Naive thymus-derived CD8-positive, alpha-beta T cell (primary cell): ENCODE measurements around the gene DCDC2C. TPM values are rescaled to one million over a fixed set of nuclear protein-coding genes. Genes with fewer than 3 reads are reported as not detected.

Source experiments
- ATAC-seq, 2 donors: fragments of 150-1000 bp; cut with Tn5 transposase in 1 of 2; sonication (Bioruptor Pico), chemical (Tn5 transposase) in 1 of 2; 1 replicate in 1 of 2; 2 replicates in 1 of 2; pipeline ENCODE4 v1.10.0; 2021; ENCODE audit warnings: mild to moderate bottlenecking in 2 of 2, moderate library complexity in 2 of 2
- POLR2A ChIA-PET: fragments of 350-600 bp; sonication (Branson Sonifier 250); formaldehyde crosslinking; loops from one replicate; lab custom pipeline; 2021; ENCODE audit warnings: antibody characterized with exemption; lab: Charles Lee
- DNase-seq, 10 donors: peaks; one replicate each; pipeline versions ENCODE4 v3.0.0 to v3.0.0-alpha.2; 2020 to 2022
- H3K27ac Mint-ChIP-seq, 10 donors: one replicate each; pipeline ENCODE4 v1.8.0; 2020 to 2022; ENCODE audit warnings: mild to moderate bottlenecking in 10 of 10, mixed read lengths in 10 of 10, moderate library complexity in 4 of 10, inconsistent platforms in 1 of 10
- H3K27me3 Mint-ChIP-seq, 5 donors: one replicate each; pipeline ENCODE4 v1.8.0; 2021 to 2022; ENCODE audit warnings: mixed read lengths in 5 of 5
- H3K36me3 Mint-ChIP-seq, 3 donors: one replicate each; pipeline ENCODE4 v1.8.0; 2020 to 2022; ENCODE audit warnings: mixed read lengths in 3 of 3, mild to moderate bottlenecking in 2 of 3, inconsistent platforms in 1 of 3
- H3K4me1 Mint-ChIP-seq, 4 donors: one replicate each; pipeline ENCODE4 v1.8.0; 2021 to 2022; ENCODE audit warnings: mixed read lengths in 4 of 4
- H3K4me3 Mint-ChIP-seq, 10 donors: one replicate each; pipeline ENCODE4 v1.8.0; 2020 to 2022; ENCODE audit warnings: mild to moderate bottlenecking in 10 of 10, mixed read lengths in 10 of 10, moderate library complexity in 6 of 10, inconsistent platforms in 1 of 10
- H3K9me3 Mint-ChIP-seq, 9 donors: one replicate each; pipeline ENCODE4 v1.8.0; 2020 to 2022; ENCODE audit warnings: mixed read lengths in 9 of 9, mild to moderate bottlenecking in 3 of 9, inconsistent platforms in 1 of 9, moderate library complexity in 1 of 9
- polyA plus RNA-seq, 3 donors: library from polyadenylated mRNA; unstranded; fragments of 300-500 nt; fragmentation: Illumina TruSeq; gene quantifications; one replicate each; pipeline ENCODE4 v1.2.3, GENCODE V29; 2021
- total RNA-seq, 8 experiments: library from RNA in 2 of 8; stranded (reverse) in 2 of 8; gene quantifications; one replicate each; pipeline ENCODE4 v1.2.3 and lab custom pipeline; 2021 to 2026

DCDC2C gene
- total and polyA plus RNA-seq, 5 experiments from 2014 or later, result not detected

DNA sequence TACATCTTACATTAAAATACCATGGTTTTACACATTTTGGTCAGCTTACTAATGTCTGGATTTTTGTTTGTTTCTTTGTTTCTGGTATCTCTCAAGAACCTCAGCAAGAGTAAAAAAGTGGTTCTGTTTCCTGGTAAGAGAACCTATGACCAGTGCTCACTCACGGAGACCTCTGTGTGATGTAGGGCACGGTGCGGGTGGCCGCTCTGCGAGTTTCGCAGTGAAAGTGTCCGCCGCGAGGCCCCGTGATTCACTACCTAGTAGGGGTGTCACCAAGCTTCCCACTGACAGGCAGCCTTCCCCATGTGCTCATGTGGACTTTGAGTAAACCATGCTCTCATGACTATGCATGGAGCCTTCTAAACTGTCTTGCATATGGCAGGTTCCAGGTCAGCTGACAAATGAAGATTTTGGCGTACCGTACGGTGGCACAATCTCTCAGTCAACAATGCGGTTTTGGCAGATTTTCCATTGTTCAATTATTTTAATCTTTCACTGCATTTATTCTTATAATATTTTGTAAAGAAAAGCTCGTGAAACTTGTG, 137.3 kb downstream of the DCDC2C start:
- H3K4me3 Mint-ChIP-seq, result no peak overlapping the region
- peaks cover 0 to 24% (median 4%) of the 10 kb centered on the region in 9 donors for H3K9me3 Mint-ChIP-seq
- H3K36me3 Mint-ChIP-seq, result no peaks in the 10 kb centered on the region
- H3K4me1 Mint-ChIP-seq, result peaks cover 0 to 2% (median 0%) of the 10 kb centered on the region in 4 donors
- ATAC-seq (no peak), DNase-seq (no peak)
- H3K27me3 Mint-ChIP-seq, result peaks cover 0 to 20% (median 2%) of the 10 kb centered on the region in 5 donors
- POLR2A ChIA-PET, result no interaction called here
- H3K27ac Mint-ChIP-seq, result no peak overlapping the region

DNA sequence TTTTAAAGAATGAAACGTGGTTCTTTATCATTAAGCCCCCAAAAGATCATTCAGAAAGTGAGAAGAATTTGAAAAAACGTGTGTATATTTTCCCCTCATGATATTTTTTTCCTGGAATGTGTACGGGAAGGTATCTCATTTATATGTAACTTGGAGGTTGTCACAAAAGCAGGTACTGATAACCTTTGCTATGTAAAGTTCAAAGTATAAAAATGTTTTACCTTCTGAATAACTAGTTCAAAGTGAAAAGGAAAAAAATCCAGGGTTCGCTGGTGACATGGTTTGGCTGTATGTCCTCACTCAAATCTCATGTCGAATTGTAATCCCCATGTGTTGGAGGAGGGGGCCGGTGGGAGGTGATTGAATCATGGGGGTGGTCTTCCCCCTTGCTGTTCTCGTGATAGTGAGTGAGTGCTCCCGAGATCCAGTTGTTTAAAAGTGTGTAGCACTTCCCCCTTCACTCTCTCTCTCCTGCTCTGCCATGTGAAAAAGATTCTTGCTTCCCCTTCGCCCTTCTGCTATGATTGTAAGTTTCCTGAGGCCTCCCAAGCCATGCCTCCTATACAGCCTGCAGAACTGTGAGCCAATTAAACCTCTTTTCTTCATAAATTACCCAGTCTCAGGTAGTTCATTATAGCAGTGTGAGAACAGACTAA, 144.2 kb downstream of the DCDC2C start:
- Mint-ChIP-seq H3K4me1 (no peaks in the 10 kb centered on the region), H3K4me3 (no peak overlapping the region), H3K27ac (no peak overlapping the region), H3K36me3 (peaks cover 0 to 5% (median 0%) of the 10 kb centered on the region in 3 donors), H3K27me3 (peaks cover 2 to 26% (median 9%) of the 10 kb centered on the region in 5 donors), H3K9me3 (peaks cover 2 to 30% (median 9%) of the 10 kb centered on the region in 9 donors)
- POLR2A ChIA-PET, result no interaction called here
- ATAC-seq, result no peak
- DNase-seq, result no peak

DNA sequence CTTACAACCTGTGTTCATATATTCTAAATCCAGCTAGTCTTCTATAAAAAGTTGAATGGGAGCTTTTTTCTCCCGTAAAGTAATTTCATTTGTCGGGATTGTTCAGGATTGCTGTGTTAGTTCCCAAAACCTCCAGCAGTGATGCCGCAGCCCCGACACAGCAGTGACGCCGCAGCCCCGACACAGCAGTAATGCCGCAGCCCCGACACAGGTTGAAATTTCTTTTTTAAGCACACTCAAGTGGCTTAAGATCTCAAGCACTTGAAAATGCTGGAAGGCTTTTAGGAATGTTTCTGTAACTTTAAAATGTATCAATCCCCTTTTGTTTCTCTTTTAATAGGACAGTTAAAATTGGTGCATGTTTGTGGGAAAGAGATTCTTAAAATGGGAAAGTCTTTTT, 145.4 kb downstream of the DCDC2C start:
- POLR2A ChIA-PET, result interaction anchor here (0.6 kb wide), 1 partner anchor 634 kb away, joined by 3 read pairs; no protein-coding TSS in a partner anchor
- Mint-ChIP-seq H3K27me3 (peaks cover 3 to 23% (median 9%) of the 10 kb centered on the region in 5 donors), H3K4me1 (no peaks in the 10 kb centered on the region), H3K9me3 (peaks cover 7 to 41% (median 19%) of the 10 kb centered on the region in 9 donors), H3K36me3 (peaks cover 0 to 15% (median 2%) of the 10 kb centered on the region in 3 donors), H3K4me3 (no peak overlapping the region), H3K27ac (no peak overlapping the region)
- no peak for ATAC-seq
- DNase-seq, result no peak

DNA sequence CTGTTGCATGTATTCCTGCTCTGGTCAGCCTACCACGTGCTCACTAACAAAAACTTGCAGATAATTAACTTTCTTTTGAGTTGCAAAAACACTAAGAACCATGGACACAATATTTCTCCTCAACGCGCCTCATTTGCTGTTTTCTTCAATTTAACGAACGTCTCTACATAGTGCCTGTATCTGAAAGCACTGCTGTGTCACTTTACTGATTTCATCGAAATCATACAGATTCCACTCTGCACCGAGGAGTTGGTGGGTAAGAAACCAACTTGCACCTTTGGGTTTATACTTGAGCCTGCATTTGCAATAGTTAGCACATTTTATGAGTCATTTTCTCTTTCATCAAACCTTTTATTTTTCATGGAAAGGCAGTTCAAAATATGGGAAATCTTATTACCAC, 145.8 kb downstream of the DCDC2C start:
- H3K36me3 Mint-ChIP-seq, result peaks cover 0 to 15% (median 2%) of the 10 kb centered on the region in 3 donors
- peaks cover 3 to 19% (median 9%) of the 10 kb centered on the region in 5 donors for H3K27me3 Mint-ChIP-seq
- DNase-seq, result no peak
- H3K9me3 Mint-ChIP-seq, result peaks cover 7 to 37% (median 21%) of the 10 kb centered on the region in 9 donors
- no peak for ATAC-seq
- H3K27ac Mint-ChIP-seq, result no peak overlapping the region
- POLR2A ChIA-PET, result no interaction called here
- H3K4me3 Mint-ChIP-seq, result no peak overlapping the region
- H3K4me1 Mint-ChIP-seq, result no peaks in the 10 kb centered on the region

DNA sequence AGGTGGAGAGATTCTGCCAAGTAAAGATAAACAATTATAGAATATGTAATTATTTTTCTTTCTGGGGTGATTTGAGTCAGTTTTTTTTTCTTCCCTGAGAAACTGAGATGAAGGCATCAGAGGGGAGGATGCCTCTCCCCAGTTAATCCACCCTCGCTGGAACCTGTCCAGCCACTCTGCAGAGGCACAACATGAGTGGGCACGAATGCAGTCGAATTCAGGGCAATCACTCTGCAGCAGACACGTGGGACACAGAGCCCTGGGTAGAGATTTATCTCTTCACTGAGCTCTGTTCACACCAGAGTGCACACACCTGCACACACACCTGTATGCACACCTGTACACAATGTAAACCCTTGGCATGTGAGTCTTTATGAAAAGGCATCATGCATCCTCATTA, 154.2 kb downstream of the DCDC2C start:
- POLR2A ChIA-PET, result no interaction called here
- peaks cover 0 to 8% (median 0%) of the 10 kb centered on the region in 5 donors for H3K27me3 Mint-ChIP-seq
- H3K4me3 Mint-ChIP-seq, result no peak overlapping the region
- H3K36me3 Mint-ChIP-seq, result peaks cover 0 to 10% (median 2%) of the 10 kb centered on the region in 3 donors
- H3K9me3 Mint-ChIP-seq, result peaks cover 9 to 23% (median 12%) of the 10 kb centered on the region in 9 donors
- DNase-seq (no peak), ATAC-seq (no peak)
- H3K27ac Mint-ChIP-seq, result no peak overlapping the region
- H3K4me1 Mint-ChIP-seq, result no peaks in the 10 kb centered on the region

DNA sequence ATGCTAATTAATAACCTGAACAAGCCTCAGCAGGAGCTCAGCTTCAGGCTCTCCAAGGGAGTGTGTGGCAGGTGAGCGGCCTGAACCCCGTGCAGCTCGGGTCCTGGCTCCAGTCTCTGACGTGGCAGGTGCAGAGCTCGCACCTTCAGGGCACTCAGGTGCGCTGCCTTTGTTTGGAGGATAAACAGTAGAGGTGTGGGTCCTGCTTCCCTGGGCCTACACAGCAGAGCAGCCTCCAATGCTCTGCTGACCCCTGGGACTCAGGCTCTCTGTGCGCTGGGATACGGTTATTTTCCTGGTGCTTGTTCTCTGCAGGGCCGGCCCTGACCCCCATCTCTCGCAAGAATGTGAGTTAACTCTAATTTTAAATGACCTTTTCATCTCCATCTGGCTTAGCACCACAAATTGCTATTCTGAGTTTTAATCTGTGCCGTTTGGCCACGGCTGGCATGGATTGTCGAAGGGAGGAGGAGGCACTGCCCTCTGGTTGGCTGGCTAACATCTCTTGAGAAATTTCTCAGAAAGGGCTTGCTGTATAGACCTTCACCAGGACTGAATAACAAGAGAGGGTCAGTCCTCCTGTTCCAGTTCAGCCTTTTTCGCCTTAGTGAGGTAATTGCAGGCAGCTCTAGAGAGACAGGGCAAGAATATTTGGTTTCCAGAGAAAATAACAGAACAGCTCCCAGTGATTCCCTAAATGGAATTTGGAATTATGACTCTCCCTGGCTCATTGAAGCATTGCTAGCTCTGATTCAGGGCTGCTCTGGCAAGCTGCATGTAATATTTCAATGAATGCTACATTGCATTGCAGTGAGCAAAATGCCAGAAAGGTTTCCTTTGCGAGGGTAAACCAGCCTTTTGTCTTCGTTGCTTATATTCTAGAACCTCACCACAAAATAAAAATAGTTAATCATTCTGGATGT, 161.8 kb downstream of the DCDC2C start:
- ATAC-seq, result no peak
- Mint-ChIP-seq H3K9me3 (no peaks in the 10 kb centered on the region), H3K36me3 (no peaks in the 10 kb centered on the region), H3K27me3 (peaks cover 0 to 10% (median 0%) of the 10 kb centered on the region in 5 donors), H3K27ac (no peak overlapping the region), H3K4me3 (no peak overlapping the region), H3K4me1 (no peaks in the 10 kb centered on the region)
- POLR2A ChIA-PET, result no interaction called here
- DNase-seq, result no peak

DNA sequence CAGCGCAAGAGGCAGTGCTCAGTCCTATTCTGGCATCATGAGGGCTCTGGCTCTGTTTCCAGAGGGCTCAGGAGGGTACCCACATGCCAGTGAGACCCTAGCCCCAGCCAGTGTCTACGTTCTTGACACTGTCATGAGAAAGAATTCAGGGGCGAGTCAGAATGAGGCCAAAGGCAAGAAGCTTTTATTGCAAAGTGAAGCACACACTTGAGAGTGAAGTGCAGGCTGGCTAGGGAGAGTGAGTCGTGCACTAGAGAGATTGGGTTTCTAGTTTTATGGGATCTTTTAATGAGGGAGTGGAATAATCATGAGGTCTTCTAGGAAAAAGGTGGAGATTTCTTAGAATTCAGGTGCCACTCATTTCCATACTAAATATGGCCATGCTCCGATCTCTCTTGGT, 164.1 kb downstream of the DCDC2C start:
- no peaks in the 10 kb centered on the region for H3K9me3 Mint-ChIP-seq
- ATAC-seq, result no peak
- H3K36me3 Mint-ChIP-seq, result no peaks in the 10 kb centered on the region
- POLR2A ChIA-PET, result no interaction called here
- H3K4me1 Mint-ChIP-seq, result no peaks in the 10 kb centered on the region
- H3K27me3 Mint-ChIP-seq, result peaks cover 0 to 10% (median 2%) of the 10 kb centered on the region in 5 donors
- no peak for DNase-seq
- H3K4me3 Mint-ChIP-seq, result no peak overlapping the region
- H3K27ac Mint-ChIP-seq, result no peak overlapping the region

DNA sequence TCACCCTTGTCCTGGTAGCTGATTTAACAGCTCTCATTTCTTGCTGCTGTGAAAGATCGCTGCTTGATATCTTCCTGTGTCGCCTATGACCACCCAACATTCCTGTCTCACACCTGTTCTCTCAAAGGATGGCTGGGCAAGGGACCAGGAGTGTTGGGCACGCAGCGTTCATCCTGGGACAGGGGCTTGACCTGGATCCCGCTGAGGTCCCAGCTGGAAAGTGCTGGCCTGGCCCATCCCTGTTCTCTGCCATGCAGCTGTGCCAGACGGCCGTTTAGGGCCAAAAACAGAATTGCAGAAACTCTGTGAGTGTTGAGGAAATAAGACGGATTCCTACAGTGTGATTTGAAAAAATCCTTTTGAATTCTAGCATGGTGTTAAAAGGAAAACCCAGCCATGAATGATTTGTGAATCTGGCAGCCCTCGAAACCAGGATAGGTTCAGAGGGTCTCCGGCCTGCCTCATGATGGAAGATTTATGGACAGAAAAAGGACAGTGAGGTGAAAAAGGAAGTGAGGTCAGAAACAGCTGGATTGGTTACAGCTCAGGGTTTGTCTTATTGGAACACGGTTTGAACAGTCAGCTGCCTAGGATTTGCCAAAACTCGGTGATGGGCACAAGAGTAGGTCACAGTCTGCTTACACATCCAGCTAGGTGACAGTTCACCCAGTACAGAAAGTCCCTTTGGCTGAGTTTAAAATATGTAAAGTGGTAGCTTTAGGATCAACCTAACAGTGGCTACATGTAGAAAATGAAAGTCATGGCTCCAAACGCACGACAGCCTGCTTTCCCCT, 164.8 kb downstream of the DCDC2C start:
- POLR2A ChIA-PET, result no interaction called here
- DNase-seq (no peak), ATAC-seq (no peak)
- Mint-ChIP-seq H3K27ac (no peak overlapping the region), H3K27me3 (peaks cover 0 to 4% (median 2%) of the 10 kb centered on the region in 5 donors), H3K4me1 (no peaks in the 10 kb centered on the region), H3K36me3 (no peaks in the 10 kb centered on the region), H3K4me3 (no peak overlapping the region), H3K9me3 (no peaks in the 10 kb centered on the region)

DNA sequence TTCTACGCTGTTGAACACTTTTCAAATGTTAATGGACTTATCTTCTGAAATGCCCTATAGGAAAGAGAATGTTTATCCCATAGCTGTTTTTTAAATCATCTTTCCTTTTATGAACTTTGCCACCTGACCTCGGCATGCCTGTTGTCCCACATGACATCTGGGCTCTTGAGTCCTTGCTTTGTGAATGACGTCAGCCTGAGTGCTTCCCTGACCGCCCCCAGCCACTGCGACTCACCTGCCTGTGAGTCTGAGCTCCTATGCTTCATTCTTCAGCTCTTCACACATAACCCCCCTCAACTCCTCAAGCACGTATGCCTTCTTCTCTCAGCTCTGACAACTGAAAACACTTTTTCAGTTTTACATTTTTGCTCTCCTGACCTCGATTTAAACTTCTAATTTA, 166.8 kb downstream of the DCDC2C start:
- no peaks in the 10 kb centered on the region for H3K9me3 Mint-ChIP-seq
- H3K4me3 Mint-ChIP-seq, result no peak overlapping the region
- no peaks in the 10 kb centered on the region for H3K4me1 Mint-ChIP-seq
- peaks cover 0 to 3% (median 1%) of the 10 kb centered on the region in 5 donors for H3K27me3 Mint-ChIP-seq
- H3K27ac Mint-ChIP-seq, result no peak overlapping the region
- POLR2A ChIA-PET, result no interaction called here
- DNase-seq (no peak), ATAC-seq (no peak)
- H3K36me3 Mint-ChIP-seq, result no peaks in the 10 kb centered on the region

DNA sequence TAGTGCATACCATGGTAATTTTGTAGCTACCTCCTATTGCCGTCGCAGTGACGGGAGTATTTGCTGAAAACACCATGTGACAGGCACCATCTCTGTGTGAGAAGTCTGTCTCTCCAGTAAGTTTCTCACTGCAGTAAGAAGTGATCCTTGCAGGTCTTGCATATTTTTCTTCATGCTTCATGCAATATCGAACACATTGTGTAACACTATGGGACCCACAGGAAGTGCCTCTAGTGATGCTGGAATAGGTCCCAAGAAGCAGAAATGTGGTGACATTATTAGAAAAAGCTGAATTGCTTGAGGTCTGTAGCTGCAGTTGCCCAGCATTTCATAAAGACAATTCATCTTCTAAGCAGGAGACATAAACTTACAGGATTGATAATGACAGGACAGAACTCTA, 167.6 kb downstream of the DCDC2C start:
- Mint-ChIP-seq H3K4me1 (no peaks in the 10 kb centered on the region), H3K27me3 (peaks cover 0 to 5% (median 2%) of the 10 kb centered on the region in 5 donors), H3K4me3 (no peak overlapping the region), H3K27ac (no peak overlapping the region), H3K36me3 (no peaks in the 10 kb centered on the region), H3K9me3 (no peaks in the 10 kb centered on the region)
- ATAC-seq (no peak), DNase-seq (no peak)
- POLR2A ChIA-PET, result no interaction called here

DNA sequence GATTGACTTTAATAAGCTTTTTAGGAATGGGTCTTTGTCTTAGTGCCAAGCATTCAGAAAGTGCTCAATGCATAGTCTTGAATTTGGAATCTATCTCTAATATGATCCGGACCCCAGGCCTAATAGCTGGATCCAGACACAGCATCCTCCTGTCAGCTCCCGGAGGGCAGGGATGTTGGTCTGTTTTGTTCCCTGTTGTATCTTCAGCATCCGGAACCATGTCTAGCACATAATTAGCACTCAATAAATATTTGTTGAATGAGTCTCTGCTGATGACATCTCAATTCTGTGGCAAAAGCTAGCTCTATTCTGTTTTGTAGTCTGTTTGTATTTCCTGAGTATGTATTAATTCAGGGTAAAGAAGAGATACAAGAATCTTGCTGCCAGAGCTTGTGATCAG, 169.1 kb downstream of the DCDC2C start:
- DNase-seq (no peak), ATAC-seq (no peak)
- Mint-ChIP-seq H3K4me3 (no peak overlapping the region), H3K27me3 (peaks cover 0 to 11% (median 4%) of the 10 kb centered on the region in 5 donors), H3K9me3 (peaks cover 0 to 2% (median 0%) of the 10 kb centered on the region in 9 donors), H3K36me3 (no peaks in the 10 kb centered on the region), H3K4me1 (no peaks in the 10 kb centered on the region), H3K27ac (no peak overlapping the region)
- POLR2A ChIA-PET, result no interaction called here

DNA sequence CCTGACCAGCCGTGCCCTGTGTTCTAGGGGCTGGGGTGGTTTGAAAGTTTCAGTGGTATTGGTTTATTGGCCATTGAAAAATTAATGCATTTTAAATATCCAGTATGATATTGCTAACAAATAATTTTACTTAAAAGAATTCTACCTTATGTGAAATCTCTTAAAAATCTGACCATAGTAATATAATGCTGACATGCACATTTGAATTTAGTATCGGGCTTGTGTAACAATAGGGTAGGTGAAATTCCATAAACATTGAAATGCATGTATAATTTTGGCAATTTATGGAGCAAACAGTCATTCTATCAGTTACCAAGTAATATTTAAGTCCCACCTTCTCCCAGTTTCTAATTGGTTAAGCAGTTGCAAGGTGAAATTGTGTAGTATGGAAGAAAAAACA, 170.5 kb downstream of the DCDC2C start:
- Mint-ChIP-seq H3K9me3 (peaks cover 0 to 2% (median 0%) of the 10 kb centered on the region in 9 donors), H3K4me3 (no peak overlapping the region), H3K27me3 (peaks cover 3 to 10% (median 5%) of the 10 kb centered on the region in 5 donors), H3K27ac (no peak overlapping the region), H3K4me1 (no peaks in the 10 kb centered on the region), H3K36me3 (no peaks in the 10 kb centered on the region)
- ATAC-seq, result no peak
- no peak for DNase-seq
- POLR2A ChIA-PET, result no interaction called here
